SH-SY5Y (cell line): ENCODE measurements around the gene SLC4A7.

ENCODE experiments used
- GATA2 ChIP-seq: IDR thresholded peaks from 2 replicates; pipeline ENCODE4 v1.6.1; 2011; ENCODE audit warnings: mild to moderate bottlenecking, low read depth, low read length
- GATA3 ChIP-seq: IDR thresholded peaks from 2 replicates; pipeline ENCODE4 v1.6.1; 2011; ENCODE audit warnings: low read depth, mild to moderate bottlenecking, low read length, moderate library complexity

The SLC4A7 gene

DNA sequence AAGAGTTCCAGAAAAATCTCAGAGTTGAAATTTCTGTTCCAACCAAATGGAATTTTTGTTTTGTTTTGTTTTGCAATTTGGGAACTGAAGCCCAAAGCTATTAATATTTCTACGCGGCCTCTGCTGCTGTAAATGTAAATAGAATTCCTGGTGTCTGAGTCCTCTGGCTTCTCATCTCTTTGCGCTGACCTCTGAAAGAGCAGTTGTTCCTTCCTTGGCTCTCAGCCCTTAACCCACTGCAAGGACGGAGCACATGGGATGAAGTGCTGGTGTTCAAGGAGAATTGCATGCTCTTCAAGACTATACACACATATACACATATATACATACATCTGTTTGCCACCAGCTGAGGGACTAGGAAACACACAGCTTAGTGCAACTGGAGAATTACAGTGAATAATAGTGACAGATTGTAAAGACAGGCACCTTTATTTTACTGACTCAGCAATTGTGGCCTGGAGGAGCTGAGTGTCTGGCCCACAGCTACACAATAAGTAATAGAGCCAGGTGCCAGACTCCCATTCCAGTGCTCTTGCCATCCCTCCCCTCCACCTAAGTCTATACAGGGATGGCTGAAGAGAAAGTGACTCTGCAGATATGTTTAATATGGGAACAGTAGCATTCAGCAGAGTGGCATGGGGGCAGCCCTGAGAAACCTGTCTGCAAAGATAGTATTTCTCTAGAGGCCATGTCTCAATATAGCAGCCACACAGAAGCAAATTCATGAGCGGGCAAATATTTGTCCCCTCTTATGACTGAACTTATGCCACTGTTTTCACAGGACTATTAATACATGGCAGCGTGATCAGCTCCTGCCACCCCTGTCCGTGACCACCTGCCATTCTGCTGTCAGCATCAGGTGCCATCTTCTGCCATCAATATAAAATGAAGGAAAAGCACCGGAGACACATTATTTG is 157.3 kb downstream of the SLC4A7 start:
- no peak for TF ChIP-seq GATA3
- TF ChIP-seq GATA2: no peak

DNA sequence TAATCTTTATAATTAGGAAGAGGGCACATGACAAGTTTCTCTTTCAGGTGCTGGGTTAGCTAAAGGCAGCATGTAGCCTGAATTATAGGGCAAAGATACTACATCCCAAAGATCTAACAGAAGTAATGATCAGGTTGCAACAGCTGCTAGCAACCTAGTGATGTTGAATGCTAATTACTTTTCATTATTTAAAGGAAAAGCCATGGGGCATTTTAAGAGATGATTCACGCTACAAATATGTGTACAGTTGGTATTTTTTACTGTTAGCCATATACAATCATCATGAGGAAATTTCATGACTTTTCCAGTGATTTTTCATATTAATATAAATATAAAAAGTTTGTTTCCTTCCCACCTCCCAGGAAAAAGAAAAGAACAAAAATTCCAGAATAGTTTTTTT is 158.0 kb downstream of the SLC4A7 start:
- TF ChIP-seq GATA3: no peak
- TF ChIP-seq GATA2: no peak

DNA sequence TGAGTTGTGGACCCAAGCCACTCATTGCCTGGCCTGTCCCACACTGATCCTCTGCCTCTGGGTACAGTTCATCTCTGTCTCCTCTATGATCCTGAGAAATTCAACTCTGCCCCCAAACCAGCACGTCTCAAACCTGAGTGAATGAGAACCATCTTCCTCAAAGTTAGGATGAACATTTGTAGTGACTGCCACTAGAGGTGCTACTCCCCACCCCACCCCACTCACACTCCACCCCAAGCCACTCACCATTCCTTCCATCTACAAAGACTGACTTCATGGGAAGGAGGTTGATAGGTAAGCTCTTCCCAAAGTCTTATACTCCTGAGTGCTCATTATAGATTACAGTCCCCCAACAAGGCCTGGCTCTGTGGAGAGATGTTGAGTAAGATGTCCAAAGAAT is 158.8 kb downstream of the SLC4A7 start:
- TF ChIP-seq GATA2 (no peak), GATA3 (no peak)

DNA sequence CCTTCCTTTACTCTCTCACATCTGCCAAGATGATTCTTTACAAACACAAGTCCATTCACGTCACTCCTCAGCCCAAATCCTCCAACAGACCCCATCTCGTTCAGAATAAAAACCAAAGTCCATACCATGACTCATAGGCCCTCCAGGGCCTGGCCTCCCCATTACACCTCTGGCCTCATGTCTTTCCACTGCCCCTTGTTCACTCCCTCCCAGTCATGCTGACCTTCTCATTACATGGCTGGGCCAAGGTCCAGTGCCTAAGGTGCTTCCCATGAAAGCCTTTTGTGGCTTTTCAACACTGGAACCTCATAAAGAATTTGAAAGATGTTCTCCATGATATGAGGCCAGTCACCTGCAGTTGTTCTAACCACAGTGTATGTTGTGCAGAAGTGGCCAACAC is 159.5 kb downstream of the SLC4A7 start:
- no peak for TF ChIP-seq GATA2
- no peak for TF ChIP-seq GATA3

DNA sequence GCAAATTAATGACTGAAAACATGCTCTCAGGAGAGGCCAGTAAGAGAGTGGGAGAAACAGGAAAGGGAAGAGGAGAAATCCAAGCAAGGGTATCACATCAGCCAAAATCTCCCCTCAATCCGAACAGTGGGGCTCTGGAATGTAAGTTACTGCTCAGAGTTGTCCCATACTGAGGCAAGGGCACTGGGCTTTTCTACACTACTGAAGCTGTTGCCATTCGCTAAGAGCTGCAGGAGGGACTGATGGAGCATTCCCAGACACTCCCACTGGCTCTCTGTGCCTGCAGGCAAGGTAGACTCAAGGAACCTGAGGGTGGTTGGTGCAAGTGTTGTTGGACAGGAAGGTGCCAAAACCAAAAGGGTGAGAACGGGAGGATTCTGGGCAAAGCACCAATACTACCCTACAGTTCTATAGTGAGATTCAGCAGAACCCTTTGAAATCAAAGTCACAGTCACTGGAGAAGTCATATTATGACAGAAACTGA is 161.1 kb downstream of the SLC4A7 start:
- TF ChIP-seq GATA3 (no peak), GATA2 (no peak)
